ENCODE data around the gene ATP6V1B1. TPM values are rescaled to one million over a fixed set of nuclear protein-coding genes. Genes with fewer than 3 reads are reported as not detected.

ATP6V1B1 gene
- total RNA-seq, 2 donors from 2014 or later, result 1.4 to 4.4 TPM

- Histone ChIP-seq H3K4me3 (peak overlapping the region; percentile 36), H3K36me3 (no peaks in the 10 kb centered on the region), H3K4me1 (ENCODE audit: control insufficient read depth in 1 of 2, low read depth in 2 of 2) (peaks cover 17 to 23% of the 10 kb centered on the region in 2 donors), H3K9me3 (no peaks in the 10 kb centered on the region), H3K27me3 (replicated peaks; ENCODE audit: insufficient read depth) (peaks cover 24% of the 10 kb centered on the region), H3K27ac (no peak overlapping the region)
- DNase-seq (ENCODE audit: low spot score) (no peak), ATAC-seq (ENCODE audit: insufficient number of reproducible peaks, low FRiP score, low read depth) (no peak)
- no peak for TF ChIP-seq CTCF (IDR thresholded peaks at IDR 0.05)
These were observed 46.6 kb upstream of the ATP6V1B1 start for GRCh38 chr2:70888923-70889715.

- DNase-seq (ENCODE audit: low spot score) (no peak), ATAC-seq (ENCODE audit: insufficient number of reproducible peaks, low FRiP score, low read depth) (no peak)
- Histone ChIP-seq H3K9me3 (no peaks in the 10 kb centered on the region), H3K4me1 (ENCODE audit: control insufficient read depth in 1 of 2, low read depth in 2 of 2) (peaks cover 17 to 23% of the 10 kb centered on the region in 2 donors), H3K27ac (no peak overlapping the region), H3K36me3 (no peaks in the 10 kb centered on the region), H3K27me3 (replicated peaks; ENCODE audit: insufficient read depth) (peaks cover 24% of the 10 kb centered on the region), H3K4me3 (no peak overlapping the region)
- no peak for TF ChIP-seq CTCF (IDR thresholded peaks at IDR 0.05)
These were observed 46.0 kb upstream of the ATP6V1B1 start for GRCh38 chr2:70889716-70890037.

GRCh38 chr2:70890469-70891065, 45.1 kb upstream of the ATP6V1B1 start:
- H3K4me1 ChIP-seq (ENCODE audit: control insufficient read depth in 1 of 2, low read depth in 2 of 2), result peaks cover 17 to 23% of the 10 kb centered on the region in 2 donors
- no peak overlapping the region for H3K27ac ChIP-seq
- H3K27me3 ChIP-seq (replicated peaks; ENCODE audit: insufficient read depth), result peaks cover 24% of the 10 kb centered on the region
- TF ChIP-seq CTCF (IDR thresholded peaks at IDR 0.05), result no peak
- H3K36me3 ChIP-seq, result no peaks in the 10 kb centered on the region
- H3K4me3 ChIP-seq, result no peak overlapping the region
- H3K9me3 ChIP-seq, result no peaks in the 10 kb centered on the region
- DNase-seq (ENCODE audit: low spot score) (no peak), ATAC-seq (ENCODE audit: insufficient number of reproducible peaks, low FRiP score, low read depth) (no peak)

- Histone ChIP-seq H3K36me3 (no peaks in the 10 kb centered on the region), H3K9me3 (no peaks in the 10 kb centered on the region), H3K4me3 (no peak overlapping the region), H3K27me3 (replicated peaks; ENCODE audit: insufficient read depth) (peaks cover 19% of the 10 kb centered on the region), H3K27ac (no peak overlapping the region), H3K4me1 (ENCODE audit: control insufficient read depth in 1 of 2, low read depth in 2 of 2) (peaks cover 17 to 23% of the 10 kb centered on the region in 2 donors)
- no peak for TF ChIP-seq CTCF (IDR thresholded peaks at IDR 0.05)
- ATAC-seq (ENCODE audit: insufficient number of reproducible peaks, low FRiP score, low read depth) (no peak), DNase-seq (ENCODE audit: low spot score) (no peak)
These were observed 43.9 kb upstream of the ATP6V1B1 start for GRCh38 chr2:70891572-70892357.

- no peak for DNase-seq (ENCODE audit: low spot score)
- peaks cover 9% of the 10 kb centered on the region for H3K27me3 ChIP-seq (replicated peaks; ENCODE audit: insufficient read depth)
- H3K27ac ChIP-seq, result no peak overlapping the region
- peaks cover 11 to 15% of the 10 kb centered on the region in 2 donors for H3K4me1 ChIP-seq (ENCODE audit: control insufficient read depth in 1 of 2, low read depth in 2 of 2)
- H3K4me3 ChIP-seq, result no peak overlapping the region
- H3K9me3 ChIP-seq, result no peaks in the 10 kb centered on the region
- TF ChIP-seq CTCF (IDR thresholded peaks at IDR 0.05), result no peak
- ATAC-seq (ENCODE audit: insufficient number of reproducible peaks, low FRiP score, low read depth), result no peak
- no peaks in the 10 kb centered on the region for H3K36me3 ChIP-seq
These were observed 43.0 kb upstream of the ATP6V1B1 start for GRCh38 chr2:70892750-70893149.
